ENCODE data around the gene PSMD1.

DNA sequence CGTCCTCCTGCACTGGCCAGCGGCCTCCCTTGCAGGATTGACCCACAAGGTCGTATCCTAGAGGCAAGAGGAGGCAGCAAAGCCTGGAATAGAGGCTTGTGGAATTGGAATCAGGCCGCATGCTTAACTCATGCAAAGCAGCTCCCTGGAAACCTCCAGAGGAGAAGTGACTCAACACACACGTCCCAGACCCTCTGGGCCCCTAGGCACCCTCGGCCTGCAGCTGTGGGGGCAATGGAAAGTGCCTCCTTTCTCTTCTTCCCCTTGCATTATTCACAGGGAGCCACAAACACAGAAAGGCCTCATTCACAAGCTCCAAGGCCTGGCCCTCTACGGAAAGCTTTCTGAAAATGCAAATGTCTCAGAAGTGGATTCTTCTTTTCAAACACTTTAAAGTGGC is 41.2 kb upstream of the PSMD1 start:
- TF ChIP-seq, protein P1, sequence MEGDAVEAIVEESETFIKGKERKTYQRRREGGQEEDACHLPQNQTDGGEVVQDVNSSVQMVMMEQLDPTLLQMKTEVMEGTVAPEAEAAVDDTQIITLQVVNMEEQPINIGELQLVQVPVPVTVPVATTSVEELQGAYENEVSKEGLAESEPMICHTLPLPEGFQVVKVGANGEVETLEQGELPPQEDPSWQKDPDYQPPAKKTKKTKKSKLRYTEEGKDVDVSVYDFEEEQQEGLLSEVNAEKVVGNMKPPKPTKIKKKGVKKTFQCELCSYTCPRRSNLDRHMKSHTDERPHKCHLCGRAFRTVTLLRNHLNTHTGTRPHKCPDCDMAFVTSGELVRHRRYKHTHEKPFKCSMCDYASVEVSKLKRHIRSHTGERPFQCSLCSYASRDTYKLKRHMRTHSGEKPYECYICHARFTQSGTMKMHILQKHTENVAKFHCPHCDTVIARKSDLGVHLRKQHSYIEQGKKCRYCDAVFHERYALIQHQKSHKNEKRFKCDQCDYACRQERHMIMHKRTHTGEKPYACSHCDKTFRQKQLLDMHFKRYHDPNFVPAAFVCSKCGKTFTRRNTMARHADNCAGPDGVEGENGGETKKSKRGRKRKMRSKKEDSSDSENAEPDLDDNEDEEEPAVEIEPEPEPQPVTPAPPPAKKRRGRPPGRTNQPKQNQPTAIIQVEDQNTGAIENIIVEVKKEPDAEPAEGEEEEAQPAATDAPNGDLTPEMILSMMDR (IDR thresholded peaks at IDR 0.05) = no peak
- no peak for TF ChIP-seq POLR2A (IDR thresholded peaks at IDR 0.05)

Measured in esophagus squamous epithelium (tissue), 4 donors.